ENCODE data around the gene PRSS37. TPM values are rescaled to one million over a fixed set of nuclear protein-coding genes. Genes with fewer than 3 reads are reported as not detected.
A peak's percentile ranks its signal among the peaks of the same experiment; 100 is the strongest.

The PRSS37 gene
- polyA plus RNA-seq, 5 donors, result 0.38 to 1.6 (median 0.50) TPM

DNA sequence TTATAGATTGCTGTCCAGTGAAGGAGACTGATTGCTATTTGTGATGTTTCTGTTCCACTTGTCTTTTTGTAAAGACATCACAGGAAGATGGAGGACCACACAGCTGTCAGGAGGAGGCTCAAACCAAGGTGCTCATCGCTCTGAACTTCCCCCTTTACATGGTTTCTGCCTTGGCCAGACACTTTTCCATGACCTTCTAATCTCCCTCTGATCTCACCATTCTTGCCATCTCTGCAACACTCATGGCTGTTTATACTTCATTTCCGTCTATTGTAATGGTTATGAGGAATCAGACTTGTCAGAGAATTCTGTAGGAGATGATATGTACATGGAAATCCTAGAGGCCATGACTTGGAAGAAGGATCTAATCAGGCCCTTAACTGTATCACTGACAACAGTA lies 53.0 kb downstream of the PRSS37 start:
- DNase-seq, result peak in 1 of 2 donors; percentile 2

Other genes with a start within 250 kb of the PRSS37 start
- gene DENND11, start 139.3 kb downstream of the PRSS37 start, polyA plus RNA-seq (ENCODE audit: insufficient read depth in 1 of 5, insufficient read length in 5 of 5, low replicate concordance in 1 of 5), result 10 to 100 TPM; 30.4 to 50.4 (median 40.0) TPM
- under 1 TPM; 0.26 to 0.60 (median 0.44) TPM for gene WEE2, start 133.1 kb downstream of the PRSS37 start, polyA plus RNA-seq (ENCODE audit: insufficient read depth in 1 of 5, insufficient read length in 5 of 5, low replicate concordance in 1 of 5)
- gene SSBP1, start 103.1 kb downstream of the PRSS37 start, polyA plus RNA-seq (ENCODE audit: insufficient read depth in 1 of 5, insufficient read length in 5 of 5, low replicate concordance in 1 of 5), result 100 to 1,000 TPM; 115 to 148 (median 119) TPM
- gene TAS2R3, start 77.4 kb downstream of the PRSS37 start, polyA plus RNA-seq (ENCODE audit: insufficient read depth in 1 of 5, insufficient read length in 5 of 5, low replicate concordance in 1 of 5), result 1 to 10 TPM in 4 of 5 donors, under 1 TPM in 1; 0.24 to 2.5 (median 2.0) TPM
- gene TAS2R4, start 64.8 kb downstream of the PRSS37 start, polyA plus RNA-seq (ENCODE audit: insufficient read depth in 1 of 5, insufficient read length in 5 of 5, low replicate concordance in 1 of 5), result 1 to 10 TPM; 1.9 to 6.3 (median 5.5) TPM
- 10 to 100 TPM in 2 of 5 donors, 1 to 10 TPM in 3; 6.2 to 11.0 (median 6.7) TPM for gene TAS2R5, start 51.3 kb downstream of the PRSS37 start, polyA plus RNA-seq (ENCODE audit: insufficient read depth in 1 of 5, insufficient read length in 5 of 5, low replicate concordance in 1 of 5)
- not detected for gene OR9A4, start 74.9 kb upstream of the PRSS37 start, polyA plus RNA-seq (ENCODE audit: insufficient read depth in 1 of 5, insufficient read length in 5 of 5, low replicate concordance in 1 of 5)
- 1 to 10 TPM in 2 of 5 donors, under 1 TPM in 3; 0.18 to 1.2 (median 0.80) TPM for gene CLEC5A, start 105.5 kb upstream of the PRSS37 start, polyA plus RNA-seq (ENCODE audit: insufficient read depth in 1 of 5, insufficient read length in 5 of 5, low replicate concordance in 1 of 5)
- gene TAS2R38, start 132.3 kb upstream of the PRSS37 start, polyA plus RNA-seq (ENCODE audit: insufficient read depth in 1 of 5, insufficient read length in 5 of 5, low replicate concordance in 1 of 5), result under 1 TPM in 1 of 5 donors, not detected in 4; 0.27 TPM
- gene MGAM, start 154.4 kb upstream of the PRSS37 start, polyA plus RNA-seq (ENCODE audit: insufficient read depth in 1 of 5, insufficient read length in 5 of 5, low replicate concordance in 1 of 5), result 1 to 10 TPM in 1 of 5 donors, under 1 TPM in 4; 0.39 to 1.5 (median 0.63) TPM

All from right lung (tissue), 5 donors.